Measurements from ENCODE around the gene TSPOAP1.

GRCh38 chr17:58305626-58306025 lies 23.0 kb downstream of the TSPOAP1 start:
- no peak for TF ChIP-seq CTCF (conservative IDR thresholded peaks at IDR 0.05; ENCODE audit: low read length)
- TF ChIP-seq EZH2phosphoT487 (IDR thresholded peaks at IDR 0.05; ENCODE audit: borderline replicate concordance), result no peak
